HUES64 (cell line): ENCODE data around the gene UBASH3B.

Experiments used
- H3K27ac ChIP-seq: 2 replicates; pipeline ENCODE4 v1.7.0; 2013; ENCODE audit warnings: low read depth, low read length, inconsistent platforms
- H3K27me3 ChIP-seq: 2 replicates; pipeline ENCODE4 v1.6.1; 2013; ENCODE audit warnings: mild to moderate bottlenecking, low read length; ENCODE audit not compliant: insufficient read depth
- H3K36me3 ChIP-seq: 2 replicates; pipeline ENCODE4 v1.6.1; 2013; ENCODE audit warnings: mild to moderate bottlenecking, low read length; ENCODE audit not compliant: insufficient read depth
- H3K4me1 ChIP-seq: 2 replicates; pipeline ENCODE4 v1.6.1; 2013; ENCODE audit warnings: mild to moderate bottlenecking, low read length, moderate library complexity; ENCODE audit not compliant: insufficient read depth
- H3K4me3 ChIP-seq: 2 replicates; pipeline ENCODE4 v1.5.1; 2013; ENCODE audit warnings: mild to moderate bottlenecking, low read length, moderate library complexity
- H3K9ac ChIP-seq: 2 replicates; pipeline ENCODE4 v1.6.1; 2013; ENCODE audit warnings: mild to moderate bottlenecking, low read depth, low read length
- H3K9me3 ChIP-seq: 2 replicates; pipeline ENCODE4 v1.6.1; 2013; ENCODE audit warnings: low read depth, low read length; ENCODE audit not compliant: insufficient read depth
- WGBS: fragments of 150-250, 120-280 bp; methylation state at CpG from one replicate; pipeline ENCODE4 v1.1.7; 2013; ENCODE audit warnings: missing lambda C conversion rate; 5-methylcytosine and 5-hydroxymethylcytosine counted together

Gene UBASH3B

GRCh38 chr11:122791836-122792235, 136.3 kb downstream of the UBASH3B start:
- no peaks in the 10 kb centered on the region for H3K9me3 ChIP-seq
- H3K4me3 ChIP-seq, result no peak overlapping the region
- WGBS, result 86% methylated on average over 8 of the region's 8 CpGs
- H3K9ac ChIP-seq, result no peak overlapping the region
- no peaks in the 10 kb centered on the region for H3K4me1 ChIP-seq
- H3K36me3 ChIP-seq, result 0 out of 2 replicates have a peak, but pooled peaks cover under 1% of the 10 kb centered on the region
- no peak overlapping the region for H3K27ac ChIP-seq
- H3K27me3 ChIP-seq, result no peaks in the 10 kb centered on the region

GRCh38 chr11:122793515-122793914, 138.0 kb downstream of the UBASH3B start:
- H3K9ac ChIP-seq, result no peak overlapping the region
- H3K27ac ChIP-seq, result no peak overlapping the region
- H3K4me1 ChIP-seq, result no peaks in the 10 kb centered on the region
- H3K9me3 ChIP-seq, result no peaks in the 10 kb centered on the region
- H3K27me3 ChIP-seq, result no peaks in the 10 kb centered on the region
- 90% methylated on average over 3 of the region's 3 CpGs for WGBS
- H3K4me3 ChIP-seq, result no peak overlapping the region
- H3K36me3 ChIP-seq, result peaks cover 7% of the 10 kb centered on the region; the same call in 1 of the 2 replicates

DNA sequence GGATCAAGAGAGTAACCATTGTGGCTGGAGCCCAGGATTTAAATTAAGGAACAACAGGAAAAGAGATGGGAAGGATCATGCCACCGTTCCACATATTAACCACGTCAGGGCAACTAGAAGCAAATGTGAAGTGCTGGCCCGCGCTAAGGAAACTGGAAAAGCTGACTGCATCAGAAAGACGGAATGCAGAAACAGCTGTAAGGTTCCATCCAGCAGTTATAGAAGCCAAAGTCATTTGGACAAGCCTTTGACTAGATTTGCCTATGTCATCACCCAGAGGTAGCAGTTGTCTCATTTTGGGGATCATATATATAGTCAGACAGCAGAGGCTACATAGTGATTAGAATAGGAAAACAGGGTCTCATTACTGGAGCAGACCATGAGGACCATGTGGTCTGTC, 139.8 kb downstream of the UBASH3B start:
- no peaks in the 10 kb centered on the region for H3K4me1 ChIP-seq
- 98% methylated on average over 5 of the region's 5 CpGs for WGBS
- H3K9ac ChIP-seq, result no peak overlapping the region
- H3K27ac ChIP-seq, result no peak overlapping the region
- no peaks in the 10 kb centered on the region for H3K27me3 ChIP-seq
- no peak overlapping the region for H3K4me3 ChIP-seq
- no peaks in the 10 kb centered on the region for H3K9me3 ChIP-seq
- H3K36me3 ChIP-seq, result peaks cover 7% of the 10 kb centered on the region; the same call in 1 of the 2 replicates

- peaks cover 7% of the 10 kb centered on the region; the same call in 1 of the 2 replicates for H3K36me3 ChIP-seq
- no peak overlapping the region for H3K9ac ChIP-seq
- no peaks in the 10 kb centered on the region for H3K4me1 ChIP-seq
- 79% methylated on average over 11 of the region's 11 CpGs for WGBS
- no peak overlapping the region for H3K27ac ChIP-seq
- no peaks in the 10 kb centered on the region for H3K27me3 ChIP-seq
- no peak overlapping the region for H3K4me3 ChIP-seq
- H3K9me3 ChIP-seq, result no peaks in the 10 kb centered on the region
Observed at GRCh38 chr11:122796128-122796717, 140.7 kb downstream of the UBASH3B start.

DNA sequence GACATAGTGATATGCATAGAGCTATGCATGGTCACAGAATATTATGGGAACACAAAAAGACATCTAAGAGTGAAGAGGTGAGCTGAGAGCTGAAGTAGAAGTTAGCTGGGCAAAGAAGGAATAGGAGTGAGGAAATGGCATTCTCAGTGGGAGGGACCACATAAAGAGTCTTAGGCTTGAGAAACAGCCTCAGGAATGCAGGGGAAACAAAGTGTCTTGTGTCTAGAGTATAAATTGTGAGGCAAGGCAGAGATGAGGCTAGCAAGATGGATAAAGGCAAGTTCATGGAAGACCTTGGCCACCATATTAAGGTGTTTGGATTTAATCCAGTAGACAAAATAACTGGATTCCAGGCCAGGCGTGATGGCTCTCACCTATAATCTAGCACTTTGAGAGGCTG, 142.1 kb downstream of the UBASH3B start:
- peaks cover 7% of the 10 kb centered on the region; the same call in 1 of the 2 replicates for H3K36me3 ChIP-seq
- no peak overlapping the region for H3K4me3 ChIP-seq
- H3K9ac ChIP-seq, result no peak overlapping the region
- 0 out of 2 replicates have a peak, but pooled peaks cover under 1% of the 10 kb centered on the region for H3K4me1 ChIP-seq
- H3K9me3 ChIP-seq, result no peaks in the 10 kb centered on the region
- no peak overlapping the region for H3K27ac ChIP-seq
- WGBS, result 89% methylated on average over 1 of the region's 1 CpG
- H3K27me3 ChIP-seq, result no peaks in the 10 kb centered on the region

- Histone ChIP-seq H3K9me3 (no peaks in the 10 kb centered on the region), H3K4me1 (peaks cover 11% of the 10 kb centered on the region; the same call in 1 of the 2 replicates), H3K27me3 (no peaks in the 10 kb centered on the region), H3K9ac (no peak overlapping the region), H3K4me3 (no peak overlapping the region), H3K36me3 (peaks cover 7% of the 10 kb centered on the region; the same call in 1 of the 2 replicates), H3K27ac (no peak overlapping the region)
- WGBS, result 99% methylated on average over 3 of the region's 4 CpGs
Observed at GRCh38 chr11:122799406-122800105, 144.0 kb downstream of the UBASH3B start.

DNA sequence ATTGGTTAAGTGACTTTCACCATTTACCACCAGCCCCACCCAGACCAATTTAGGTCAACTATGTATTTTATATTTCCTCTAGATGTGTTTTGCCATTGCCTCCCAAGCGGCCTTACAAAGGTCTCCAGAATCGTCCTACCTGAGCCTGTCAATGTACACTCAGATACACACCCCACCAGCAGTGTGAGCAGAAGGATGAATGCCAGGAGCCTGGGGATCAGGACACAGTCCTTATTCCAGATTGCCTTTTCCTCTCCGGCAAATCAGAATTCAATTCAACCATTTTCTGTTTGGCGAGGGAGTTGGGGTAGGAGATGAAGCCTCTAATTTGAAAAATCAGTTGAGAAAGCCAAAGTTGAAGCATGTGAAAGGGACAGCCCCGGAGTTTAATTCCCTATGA, 147.4 kb downstream of the UBASH3B start:
- Histone ChIP-seq H3K27ac (no peak overlapping the region), H3K9me3 (no peaks in the 10 kb centered on the region), H3K27me3 (no peaks in the 10 kb centered on the region), H3K4me1 (peaks cover 16% of the 10 kb centered on the region), H3K9ac (no peak overlapping the region), H3K4me3 (no peak overlapping the region), H3K36me3 (no peaks in the 10 kb centered on the region)
- 91% methylated on average over 5 of the region's 5 CpGs for WGBS

DNA sequence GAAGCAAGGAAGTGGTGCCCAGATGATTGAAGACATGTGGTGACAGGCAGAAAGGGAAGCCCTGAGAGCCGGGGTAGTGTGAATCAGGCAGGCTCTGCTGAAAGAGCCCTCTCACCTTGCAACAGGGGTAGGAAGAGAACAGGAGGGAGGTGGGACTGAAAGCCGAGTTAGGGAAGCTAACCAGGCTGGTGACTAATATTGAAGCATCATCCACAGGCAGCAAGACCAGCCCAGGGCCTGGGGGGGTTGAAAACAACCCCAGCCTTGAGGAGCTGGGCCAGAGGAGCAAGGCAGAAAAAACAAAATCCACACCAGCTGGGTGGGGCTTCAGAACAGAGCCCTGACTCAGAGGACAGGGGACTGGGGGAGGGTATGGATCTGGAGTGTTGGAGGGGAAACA, 147.8 kb downstream of the UBASH3B start:
- Histone ChIP-seq H3K4me3 (no peak overlapping the region), H3K4me1 (peaks cover 18% of the 10 kb centered on the region), H3K9ac (no peak overlapping the region), H3K27me3 (no peaks in the 10 kb centered on the region), H3K36me3 (no peaks in the 10 kb centered on the region), H3K27ac (no peak overlapping the region), H3K9me3 (no peaks in the 10 kb centered on the region)
- 57% methylated on average over 2 of the region's 2 CpGs for WGBS

DNA sequence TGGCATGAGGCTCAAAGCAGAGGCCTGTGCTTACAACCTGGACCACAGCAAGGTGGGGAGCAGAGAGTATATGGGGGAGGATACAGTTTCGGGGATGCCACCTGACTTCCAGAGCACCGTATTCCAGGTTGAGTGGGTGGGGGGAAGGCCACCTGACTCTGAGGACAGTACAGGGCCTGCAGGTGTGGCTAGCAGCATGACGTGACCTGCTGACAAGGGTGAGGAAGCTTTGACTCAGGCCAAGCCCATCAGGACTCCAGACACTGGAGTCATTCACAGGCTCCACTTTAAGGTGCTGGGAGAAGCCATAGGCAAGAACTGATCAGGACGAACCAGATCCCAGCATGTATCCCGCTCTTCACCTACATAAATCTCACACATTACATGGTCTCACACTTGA, 148.2 kb downstream of the UBASH3B start:
- 85% methylated on average over 5 of the region's 5 CpGs for WGBS
- Histone ChIP-seq H3K9me3 (no peaks in the 10 kb centered on the region), H3K4me3 (no peak overlapping the region), H3K4me1 (peaks cover 19% of the 10 kb centered on the region), H3K27me3 (no peaks in the 10 kb centered on the region), H3K36me3 (no peaks in the 10 kb centered on the region), H3K9ac (no peak overlapping the region), H3K27ac (peak overlapping the region; percentile 40; the same call in 1 of the 2 replicates)

DNA sequence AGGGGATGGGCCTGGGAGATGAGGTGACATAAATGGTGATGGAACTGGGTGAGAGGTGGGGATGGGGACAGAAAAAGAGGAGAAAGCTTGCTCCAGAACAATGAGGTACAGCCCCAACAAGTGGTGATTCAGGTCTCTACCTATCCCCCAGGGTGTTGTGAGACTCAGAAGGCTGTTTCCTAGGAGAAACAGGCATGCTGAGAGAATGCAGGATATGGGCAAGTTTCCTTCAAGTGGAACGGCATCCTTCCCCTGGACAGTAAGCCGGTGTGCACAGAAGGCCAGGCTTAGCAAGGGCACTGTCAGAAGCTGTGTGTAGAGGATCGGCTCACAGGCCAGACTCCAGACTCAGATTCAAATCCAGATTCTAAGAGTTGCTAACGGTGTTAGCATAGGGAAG, 148.6 kb downstream of the UBASH3B start:
- 74% methylated on average over 4 of the region's 4 CpGs for WGBS
- H3K4me3 ChIP-seq, result no peak overlapping the region
- H3K27ac ChIP-seq, result peak overlapping the region; percentile 40; the same call in 1 of the 2 replicates
- H3K9me3 ChIP-seq, result no peaks in the 10 kb centered on the region
- H3K4me1 ChIP-seq, result peaks cover 19% of the 10 kb centered on the region
- H3K36me3 ChIP-seq, result no peaks in the 10 kb centered on the region
- peak overlapping the region; percentile 5; the same call in 1 of the 2 replicates for H3K9ac ChIP-seq
- H3K27me3 ChIP-seq, result no peaks in the 10 kb centered on the region

DNA sequence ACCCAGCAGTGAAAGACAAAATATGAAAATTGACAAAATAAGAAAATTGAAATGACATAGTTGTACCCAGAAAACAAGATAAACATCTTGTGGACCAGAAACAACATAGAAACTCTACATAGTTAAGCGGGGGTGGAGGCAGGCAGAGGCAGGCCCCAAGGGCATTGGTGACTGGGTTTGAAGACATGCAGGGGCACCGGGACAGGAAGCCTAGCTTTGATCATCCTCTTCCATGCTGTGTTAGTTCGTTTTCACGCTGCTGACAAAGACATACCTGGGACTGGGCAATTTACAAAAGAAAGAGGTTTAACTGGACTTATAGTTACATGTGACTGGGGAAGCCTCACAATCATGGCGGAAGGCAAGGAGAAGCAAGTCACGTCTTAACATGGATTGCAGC, 149.3 kb downstream of the UBASH3B start:
- WGBS, result 65% methylated on average over 6 of the region's 6 CpGs
- peak overlapping the region; percentile 5; the same call in 1 of the 2 replicates for H3K9ac ChIP-seq
- peaks cover 23% of the 10 kb centered on the region for H3K4me1 ChIP-seq

More for the DNA sequence above, 149.3 kb downstream of the UBASH3B start:
- no peak overlapping the region for H3K27ac ChIP-seq
- H3K9me3 ChIP-seq, result no peaks in the 10 kb centered on the region
- H3K36me3 ChIP-seq, result no peaks in the 10 kb centered on the region
- no peaks in the 10 kb centered on the region for H3K27me3 ChIP-seq
- H3K4me3 ChIP-seq, result no peak overlapping the region
